Activated naive CD4-positive, alpha-beta T cell treated with anti-CD3 and anti-CD28 coated beads for 36 hours (primary cell): ENCODE data around the gene TMTC1. TPM values are rescaled to one million over a fixed set of nuclear protein-coding genes. Genes with fewer than 3 reads are reported as not detected.

Experiments
- CTCF ChIA-PET: fragments of 350-600 bp; sonication (Branson Sonifier 250); formaldehyde crosslinking; loops from one replicate; lab custom pipeline; 2021; ENCODE audit warnings: antibody characterized with exemption; lab: Charles Lee
- DNase-seq: peaks from one replicate; pipeline ENCODE4 v3.0.0-alpha.2; 2020
- H3K27ac Mint-ChIP-seq: one replicate; pipeline ENCODE4 v1.8.0; 2021; ENCODE audit warnings: mild to moderate bottlenecking, mixed read lengths
- H3K27me3 Mint-ChIP-seq: one replicate; pipeline ENCODE4 v1.8.0; 2021; ENCODE audit warnings: low read depth, mixed read lengths
- H3K36me3 Mint-ChIP-seq: one replicate; pipeline ENCODE4 v1.8.0; 2021; ENCODE audit warnings: low read depth, mixed read lengths
- H3K4me1 Mint-ChIP-seq: one replicate; pipeline ENCODE4 v1.8.0; 2021; ENCODE audit warnings: low read depth, mixed read lengths
- H3K4me3 Mint-ChIP-seq: one replicate; pipeline ENCODE4 v1.8.0; 2021; ENCODE audit warnings: mild to moderate bottlenecking, moderate library complexity, mixed read lengths
- H3K9me3 Mint-ChIP-seq: one replicate; pipeline ENCODE4 v1.8.0; 2021; ENCODE audit warnings: mixed read lengths
- intact Hi-C: fragments of 100-400 bp; cut with micrococcal nuclease; formaldehyde crosslinking; loops from one replicate; pipeline ENCODE4 v1.15.1; 2023
- total RNA-seq, 2 experiments: library from RNA; stranded (reverse); gene quantifications; one replicate each; pipeline ENCODE4 v1.2.3, GENCODE V29; 2021

Gene TMTC1
- total RNA-seq, 2 experiments from 2014 or later = not detected

DNA sequence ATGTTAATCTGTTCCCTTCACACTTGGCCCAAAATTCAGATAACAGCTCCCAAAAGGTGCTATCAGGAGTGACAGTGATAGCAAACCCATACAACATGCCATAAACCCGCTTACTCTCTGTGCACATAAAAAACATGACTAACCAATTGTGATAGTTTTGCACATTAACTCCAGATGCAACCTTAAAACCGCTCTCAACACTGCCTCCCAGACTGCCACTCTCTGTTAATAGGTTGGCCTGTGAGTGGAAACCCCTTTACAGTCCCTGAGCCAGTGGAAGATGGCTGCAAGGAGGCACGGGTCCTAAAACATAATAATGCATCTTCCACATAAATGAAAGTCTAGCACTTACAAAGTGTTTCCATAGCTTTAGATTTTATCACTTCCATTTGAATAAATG, 12.0 kb upstream of the TMTC1 start:
- Mint-ChIP-seq H3K27me3 (peaks cover 14% of the 10 kb centered on the region), H3K27ac (no peak overlapping the region), H3K36me3 (no peaks in the 10 kb centered on the region), H3K9me3 (no peaks in the 10 kb centered on the region), H3K4me1 (no peaks in the 10 kb centered on the region), H3K4me3 (no peak overlapping the region)
- DNase-seq = no peak
- intact Hi-C loops = no loop called here
- CTCF ChIA-PET = interaction anchor here (0.6 kb wide), 1 partner anchor 312 kb away, joined by 3 read pairs; no protein-coding TSS in a partner anchor

DNA sequence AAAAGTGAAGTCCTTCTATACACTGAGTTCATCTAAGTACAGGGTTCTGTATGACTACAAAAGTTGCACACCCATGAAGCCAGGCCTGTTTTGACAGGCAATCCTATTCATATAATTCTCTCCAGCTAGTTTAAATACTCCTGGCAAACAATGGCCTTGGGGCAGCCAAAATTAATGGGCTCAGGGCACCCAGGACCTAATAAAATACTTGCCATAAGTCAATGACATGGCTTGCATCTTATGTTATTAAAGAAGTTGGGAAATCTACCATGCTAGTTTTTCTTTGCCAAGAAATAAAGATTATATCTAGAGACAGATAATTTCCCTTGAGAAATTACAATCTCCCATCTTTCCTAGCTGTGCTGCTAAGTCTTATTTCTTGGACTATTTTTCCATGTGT, 11.1 kb upstream of the TMTC1 start:
- no peaks in the 10 kb centered on the region for H3K4me1 Mint-ChIP-seq
- H3K27me3 Mint-ChIP-seq = peaks cover 14% of the 10 kb centered on the region
- intact Hi-C loops = no loop called here
- no peak overlapping the region for H3K27ac Mint-ChIP-seq
- H3K36me3 Mint-ChIP-seq = no peaks in the 10 kb centered on the region
- no peaks in the 10 kb centered on the region for H3K9me3 Mint-ChIP-seq
- CTCF ChIA-PET = no interaction called here
- no peak overlapping the region for H3K4me3 Mint-ChIP-seq
- no peak for DNase-seq

DNA sequence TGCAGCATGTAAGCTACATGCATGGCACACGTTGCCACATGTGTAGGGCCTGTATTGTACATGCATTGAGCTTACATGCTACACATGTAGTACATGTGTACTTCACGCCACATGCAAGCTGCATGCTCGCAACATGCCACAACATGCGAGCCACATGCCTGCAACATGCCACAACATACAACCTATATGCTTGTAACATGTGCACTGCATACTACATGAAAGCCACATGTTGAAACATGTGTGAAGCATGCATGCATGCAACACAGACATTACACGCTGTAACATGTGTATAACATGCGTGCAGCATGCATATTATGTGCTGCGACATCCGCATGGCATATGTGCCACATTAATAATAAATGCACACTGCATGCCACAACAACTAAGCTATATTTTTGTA, 9.1 kb upstream of the TMTC1 start:
- Mint-ChIP-seq H3K4me1 (no peaks in the 10 kb centered on the region), H3K36me3 (no peaks in the 10 kb centered on the region), H3K9me3 (no peaks in the 10 kb centered on the region), H3K4me3 (no peak overlapping the region), H3K27ac (no peak overlapping the region), H3K27me3 (peaks cover 5% of the 10 kb centered on the region)
- intact Hi-C loops = no loop called here
- no peak for DNase-seq
- CTCF ChIA-PET = no interaction called here

DNA sequence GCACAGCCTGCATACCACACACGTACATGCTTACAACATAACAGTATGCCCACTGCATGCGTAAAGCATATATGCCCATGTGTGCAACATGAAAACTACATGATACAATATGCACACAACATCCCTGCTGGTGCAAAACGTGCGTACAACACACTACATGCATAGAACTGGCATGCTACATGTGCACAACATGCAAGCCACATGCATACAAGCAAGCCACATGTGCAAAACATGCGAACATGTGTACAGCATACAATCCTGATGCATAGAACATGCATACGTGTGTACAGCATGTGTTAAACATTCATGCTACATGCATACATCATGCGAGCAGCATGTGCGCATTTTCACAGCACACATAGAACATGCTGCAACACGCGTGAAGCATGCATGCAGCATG, 8.4 kb upstream of the TMTC1 start:
- Mint-ChIP-seq H3K9me3 (no peaks in the 10 kb centered on the region), H3K27ac (no peak overlapping the region), H3K4me1 (no peaks in the 10 kb centered on the region), H3K27me3 (no peaks in the 10 kb centered on the region), H3K36me3 (no peaks in the 10 kb centered on the region), H3K4me3 (no peak overlapping the region)
- intact Hi-C loops = no loop called here
- CTCF ChIA-PET = no interaction called here
- DNase-seq = no peak

DNA sequence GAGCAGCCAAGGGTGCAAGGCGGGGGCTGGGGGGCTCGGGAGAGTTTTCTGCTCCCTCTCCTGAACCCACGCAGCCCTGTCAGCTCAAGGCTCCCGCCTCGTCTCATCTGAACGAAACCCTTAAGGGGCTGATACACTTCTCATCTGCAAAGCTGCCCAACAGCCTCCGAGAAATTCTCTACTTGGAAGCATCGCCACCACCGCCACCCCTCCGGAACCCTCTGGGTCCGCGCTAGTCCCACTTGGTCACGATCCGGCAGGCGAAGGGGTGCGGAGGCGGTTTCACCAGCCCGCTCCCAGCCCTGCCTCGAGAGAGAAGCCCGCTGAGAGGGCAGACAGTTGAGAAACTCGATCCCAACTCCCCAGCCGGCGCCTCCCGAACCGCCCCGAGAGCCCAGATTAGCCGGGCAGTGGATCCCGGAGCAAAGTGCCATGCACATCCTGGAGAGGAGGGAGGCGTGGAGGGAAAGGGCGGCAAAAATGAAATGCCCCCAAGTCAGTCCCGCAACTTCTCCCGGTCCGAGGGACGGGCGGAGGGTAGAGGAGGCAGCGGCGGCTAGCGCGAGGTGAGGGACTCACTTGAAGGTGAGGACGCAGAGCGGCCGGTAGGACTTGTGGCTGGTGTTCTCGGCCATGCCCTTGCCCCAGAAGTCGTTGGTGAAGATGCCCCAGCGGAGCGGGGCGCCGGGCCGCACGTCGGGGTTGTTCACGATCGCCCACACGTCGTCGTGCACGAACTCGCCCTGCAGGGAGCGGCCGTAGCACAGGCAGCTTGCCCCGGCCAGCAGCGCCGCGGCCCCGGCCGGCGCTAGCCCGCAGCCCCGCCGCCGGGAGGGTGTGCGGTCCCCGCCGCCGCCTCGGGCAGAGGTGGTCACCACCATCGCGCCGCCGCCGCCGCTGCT, 620 bp downstream of the TMTC1 start:
- Mint-ChIP-seq H3K4me1 (peaks cover 15% of the 10 kb centered on the region), H3K4me3 (no peak overlapping the region), H3K27me3 (peaks cover 43% of the 10 kb centered on the region), H3K9me3 (peaks cover 3% of the 10 kb centered on the region), H3K36me3 (no peaks in the 10 kb centered on the region), H3K27ac (no peak overlapping the region)
- DNase-seq = no peak
- intact Hi-C loops = no loop called here
- CTCF ChIA-PET = no interaction called here

DNA sequence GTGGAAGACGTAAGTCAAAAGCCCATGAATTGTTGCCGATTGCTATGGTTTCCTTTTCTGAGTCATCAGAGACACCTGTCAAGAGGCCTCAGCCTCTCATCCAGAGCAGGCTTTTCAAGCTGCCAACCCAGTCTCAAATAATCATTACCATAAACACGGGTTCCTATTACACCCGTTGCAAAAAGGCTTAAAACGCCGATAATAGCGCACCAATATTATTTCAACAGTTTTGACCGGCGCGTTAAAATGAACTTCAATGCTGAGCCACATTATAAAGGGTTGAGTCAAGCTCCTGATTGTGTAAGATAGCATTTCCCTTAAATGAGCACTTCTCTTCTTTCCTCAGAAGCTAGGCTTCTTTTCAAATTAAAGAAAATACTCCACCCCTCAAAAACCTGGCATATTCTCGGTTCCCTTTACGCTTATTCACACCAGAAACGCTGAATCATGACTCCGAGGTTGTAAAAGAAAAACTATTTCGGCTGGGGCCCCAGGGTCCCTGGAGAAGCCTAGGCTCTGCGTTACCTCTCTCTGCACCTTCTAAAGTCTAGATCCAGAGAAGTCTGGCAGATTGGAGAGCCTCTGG, 1.4 kb downstream of the TMTC1 start:
- intact Hi-C loops = no loop called here
- peaks cover 15% of the 10 kb centered on the region for H3K4me1 Mint-ChIP-seq
- H3K36me3 Mint-ChIP-seq = no peaks in the 10 kb centered on the region
- no peak for DNase-seq
- peaks cover 3% of the 10 kb centered on the region for H3K9me3 Mint-ChIP-seq
- H3K4me3 Mint-ChIP-seq = no peak overlapping the region
- CTCF ChIA-PET = no interaction called here
- H3K27me3 Mint-ChIP-seq = peaks cover 43% of the 10 kb centered on the region
- H3K27ac Mint-ChIP-seq = no peak overlapping the region

DNA sequence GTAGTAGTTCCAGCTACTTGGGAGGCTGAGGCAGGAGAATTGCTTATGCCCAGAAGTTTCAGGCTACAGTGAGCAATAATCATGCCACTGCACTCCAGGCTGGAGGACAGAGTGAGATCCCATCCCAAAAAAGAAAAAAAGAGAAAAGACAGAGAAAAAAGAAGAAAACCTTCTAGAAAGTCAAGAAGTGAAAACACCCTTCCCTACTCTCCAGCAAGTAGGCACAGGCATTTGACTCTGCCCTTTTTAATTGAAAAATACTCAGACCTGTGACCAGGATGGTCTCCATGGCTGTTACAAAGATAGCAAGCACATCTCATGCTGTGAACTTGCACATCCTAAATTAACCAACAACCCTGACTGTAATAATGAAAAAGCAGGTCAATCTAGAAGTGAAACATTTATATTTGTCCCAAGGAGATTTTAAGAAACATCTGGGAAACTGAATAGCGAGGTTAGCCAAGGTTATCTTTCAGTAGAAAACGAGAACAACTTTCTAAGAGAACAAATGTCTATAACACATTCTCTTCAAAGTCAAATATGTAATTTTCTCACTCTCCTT, 2.0 kb downstream of the TMTC1 start:
- H3K4me3 Mint-ChIP-seq = no peak overlapping the region
- no peaks in the 10 kb centered on the region for H3K36me3 Mint-ChIP-seq
- CTCF ChIA-PET = interaction anchor here (0.7 kb wide), 1 partner anchor 86 kb away, joined by 3 read pairs; no protein-coding TSS in a partner anchor
- intact Hi-C loops = no loop called here
- peaks cover 43% of the 10 kb centered on the region for H3K27me3 Mint-ChIP-seq
- peaks cover 3% of the 10 kb centered on the region for H3K9me3 Mint-ChIP-seq
- DNase-seq = no peak
- H3K4me1 Mint-ChIP-seq = peaks cover 15% of the 10 kb centered on the region
- H3K27ac Mint-ChIP-seq = no peak overlapping the region

DNA sequence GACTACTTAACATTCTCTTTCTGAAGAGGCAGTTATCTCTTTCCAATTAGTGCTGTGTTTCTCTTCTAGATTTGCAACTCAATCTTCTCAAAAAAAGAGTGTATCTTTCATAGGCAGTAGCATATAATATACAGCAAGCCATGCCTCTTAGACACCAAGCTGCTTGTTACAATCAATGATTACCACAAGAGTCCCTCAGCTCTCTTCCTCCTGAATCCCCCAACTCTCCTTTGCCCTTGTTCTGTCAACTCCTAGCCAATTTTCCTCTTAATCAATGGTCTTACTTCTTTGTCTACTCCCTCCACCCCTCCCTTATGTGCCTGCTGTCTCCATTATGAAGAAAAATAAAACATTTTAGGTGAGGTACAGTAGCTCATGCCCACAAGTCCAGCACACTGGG, 2.6 kb downstream of the TMTC1 start:
- intact Hi-C loops = no loop called here
- peaks cover 3% of the 10 kb centered on the region for H3K9me3 Mint-ChIP-seq
- CTCF ChIA-PET = interaction anchor here (0.7 to 1.1 kb wide), 2 partner anchors 86 to 261 kb away, joined by 3 to 4 read pairs; no protein-coding TSS in a partner anchor
- H3K27me3 Mint-ChIP-seq = peaks cover 44% of the 10 kb centered on the region
- no peak overlapping the region for H3K4me3 Mint-ChIP-seq
- H3K4me1 Mint-ChIP-seq = peaks cover 15% of the 10 kb centered on the region
- DNase-seq = no peak
- no peaks in the 10 kb centered on the region for H3K36me3 Mint-ChIP-seq
- no peak overlapping the region for H3K27ac Mint-ChIP-seq

DNA sequence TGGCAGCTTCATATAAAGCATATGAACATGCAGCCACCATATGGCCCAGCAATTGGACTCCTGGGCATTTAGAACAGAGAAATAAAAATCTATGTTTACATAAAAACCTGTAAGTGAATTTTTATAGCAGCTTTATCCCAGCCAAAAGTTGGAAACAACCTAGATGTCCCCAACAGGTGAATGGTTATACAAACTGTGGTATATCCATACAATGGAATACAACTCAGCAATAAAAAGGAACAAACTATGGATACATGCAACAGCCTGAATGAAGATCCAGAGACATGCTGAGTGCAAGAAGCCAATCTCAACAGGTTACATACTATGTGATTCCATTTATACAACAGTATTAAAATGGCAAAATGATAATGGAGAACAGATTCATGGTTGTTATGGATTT, 3.7 kb downstream of the TMTC1 start:
- Mint-ChIP-seq H3K27ac (no peak overlapping the region), H3K27me3 (peaks cover 40% of the 10 kb centered on the region), H3K4me3 (no peak overlapping the region), H3K4me1 (peaks cover 15% of the 10 kb centered on the region), H3K9me3 (peaks cover 9% of the 10 kb centered on the region), H3K36me3 (no peaks in the 10 kb centered on the region)
- no peak for DNase-seq
- CTCF ChIA-PET = no interaction called here
- intact Hi-C loops = no loop called here

DNA sequence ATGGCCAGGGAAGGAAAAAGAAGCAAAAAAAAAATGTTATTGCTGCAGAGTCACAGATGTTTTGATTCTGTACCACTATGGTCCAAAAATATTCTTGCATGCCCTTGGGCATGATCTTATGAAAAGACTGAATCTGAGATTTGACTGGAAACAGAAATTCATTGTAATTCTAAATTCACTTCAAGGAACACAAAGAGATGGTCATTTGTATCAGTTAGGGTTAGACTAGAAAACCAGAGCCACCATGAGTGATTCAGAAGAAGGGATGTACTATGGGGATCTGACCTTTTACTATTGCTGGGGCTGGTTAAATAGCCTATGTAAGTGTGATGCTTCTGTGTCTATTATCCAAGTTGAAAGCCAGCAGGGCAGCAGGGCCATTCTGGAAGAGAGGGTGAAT, 5.2 kb downstream of the TMTC1 start:
- no peak overlapping the region for H3K27ac Mint-ChIP-seq
- CTCF ChIA-PET = interaction anchor here (0.7 kb wide), 1 partner anchor 220 kb away, joined by 3 read pairs; no protein-coding TSS in a partner anchor
- no peak for DNase-seq
- H3K4me3 Mint-ChIP-seq = no peak overlapping the region
- H3K36me3 Mint-ChIP-seq = peaks cover 2% of the 10 kb centered on the region
- H3K27me3 Mint-ChIP-seq = peaks cover 34% of the 10 kb centered on the region
- peaks cover 11% of the 10 kb centered on the region for H3K4me1 Mint-ChIP-seq
- peaks cover 18% of the 10 kb centered on the region for H3K9me3 Mint-ChIP-seq
- intact Hi-C loops = no loop called here

DNA sequence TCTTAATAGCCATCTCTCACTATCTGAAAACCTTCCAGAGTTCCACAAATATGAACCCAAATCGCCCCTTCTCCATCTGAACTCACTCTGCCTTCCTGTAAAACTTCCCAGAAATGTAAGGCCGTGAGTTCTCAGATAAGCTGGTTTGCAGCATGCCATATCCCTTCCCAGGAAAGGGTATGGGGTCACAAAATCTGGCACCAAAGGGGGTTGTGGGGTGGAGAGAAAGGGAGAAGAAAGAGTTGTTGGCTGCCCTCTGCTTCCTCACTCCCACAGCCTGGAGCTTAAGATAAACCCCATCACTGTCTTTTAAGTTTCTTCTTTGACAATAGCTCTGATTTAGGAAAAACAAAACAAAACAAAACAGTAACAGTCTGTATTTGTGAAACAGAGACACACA, 10.7 kb downstream of the TMTC1 start:
- H3K4me1 Mint-ChIP-seq = no peaks in the 10 kb centered on the region
- peaks cover 15% of the 10 kb centered on the region for H3K9me3 Mint-ChIP-seq
- H3K4me3 Mint-ChIP-seq = no peak overlapping the region
- peaks cover 6% of the 10 kb centered on the region for H3K27me3 Mint-ChIP-seq
- no peak for DNase-seq
- intact Hi-C loops = no loop called here
- CTCF ChIA-PET = no interaction called here
- H3K27ac Mint-ChIP-seq = no peak overlapping the region
- H3K36me3 Mint-ChIP-seq = peaks cover 2% of the 10 kb centered on the region

DNA sequence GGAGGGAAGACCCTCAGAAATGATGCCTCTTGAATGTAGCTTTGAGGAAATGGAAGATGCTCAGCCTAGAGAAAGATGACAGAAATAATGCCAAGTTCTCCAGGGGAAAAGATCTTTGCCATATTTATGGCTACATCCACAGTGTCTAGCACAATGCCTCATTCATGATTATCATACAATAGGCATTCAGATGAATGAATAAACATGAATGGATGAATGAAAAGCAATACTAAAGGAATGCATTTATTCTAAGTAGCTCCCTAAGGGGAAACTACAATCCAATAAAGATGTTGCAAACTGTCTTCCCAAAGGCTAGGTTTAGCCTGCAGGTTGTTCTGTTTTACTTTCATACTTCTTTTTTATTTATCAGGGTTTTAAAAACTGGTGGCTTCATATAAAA, 12.0 kb downstream of the TMTC1 start:
- Mint-ChIP-seq H3K4me3 (no peak overlapping the region), H3K9me3 (peaks cover 15% of the 10 kb centered on the region), H3K27ac (no peak overlapping the region), H3K36me3 (peaks cover 2% of the 10 kb centered on the region), H3K27me3 (peaks cover 6% of the 10 kb centered on the region), H3K4me1 (no peaks in the 10 kb centered on the region)
- intact Hi-C loops = no loop called here
- CTCF ChIA-PET = no interaction called here
- no peak for DNase-seq
